Epithelial cell of esophagus (primary cell): Measurements from ENCODE around the gene SSH2.
"Not testable (repeated sequence)": the region's sequence is repeated elsewhere in the genome, so short reads cannot be mapped to it uniquely, and the experiment has no call there.

ENCODE experiments used
- DNase-seq: peaks from one replicate; pipeline ENCODE4 v3.0.0; 2010; ENCODE audit warnings: low read depth
- H3K4me3 ChIP-seq: 2 replicates; pipeline ENCODE4 v1.5.1; 2011; ENCODE audit warnings: mild to moderate bottlenecking, low read length, control low read depth
- TF ChIP-seq, protein P1 (sequence below): IDR thresholded peaks from 2 replicates; pipeline ENCODE4 v1.5.1; 2011; ENCODE audit warnings: low read depth, mild to moderate bottlenecking, low read length, control low read depth, inconsistent platforms; ENCODE audit not compliant: insufficient read depth; ENCODE audit errors: missing control alignments

The SSH2 gene

GRCh38 chr17:29903471-29903870, 26.6 kb downstream of the SSH2 start:
- TF ChIP-seq, protein P1, sequence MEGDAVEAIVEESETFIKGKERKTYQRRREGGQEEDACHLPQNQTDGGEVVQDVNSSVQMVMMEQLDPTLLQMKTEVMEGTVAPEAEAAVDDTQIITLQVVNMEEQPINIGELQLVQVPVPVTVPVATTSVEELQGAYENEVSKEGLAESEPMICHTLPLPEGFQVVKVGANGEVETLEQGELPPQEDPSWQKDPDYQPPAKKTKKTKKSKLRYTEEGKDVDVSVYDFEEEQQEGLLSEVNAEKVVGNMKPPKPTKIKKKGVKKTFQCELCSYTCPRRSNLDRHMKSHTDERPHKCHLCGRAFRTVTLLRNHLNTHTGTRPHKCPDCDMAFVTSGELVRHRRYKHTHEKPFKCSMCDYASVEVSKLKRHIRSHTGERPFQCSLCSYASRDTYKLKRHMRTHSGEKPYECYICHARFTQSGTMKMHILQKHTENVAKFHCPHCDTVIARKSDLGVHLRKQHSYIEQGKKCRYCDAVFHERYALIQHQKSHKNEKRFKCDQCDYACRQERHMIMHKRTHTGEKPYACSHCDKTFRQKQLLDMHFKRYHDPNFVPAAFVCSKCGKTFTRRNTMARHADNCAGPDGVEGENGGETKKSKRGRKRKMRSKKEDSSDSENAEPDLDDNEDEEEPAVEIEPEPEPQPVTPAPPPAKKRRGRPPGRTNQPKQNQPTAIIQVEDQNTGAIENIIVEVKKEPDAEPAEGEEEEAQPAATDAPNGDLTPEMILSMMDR, result no peak
- H3K4me3 ChIP-seq, result no peak overlapping the region
- no peak for DNase-seq

DNA sequence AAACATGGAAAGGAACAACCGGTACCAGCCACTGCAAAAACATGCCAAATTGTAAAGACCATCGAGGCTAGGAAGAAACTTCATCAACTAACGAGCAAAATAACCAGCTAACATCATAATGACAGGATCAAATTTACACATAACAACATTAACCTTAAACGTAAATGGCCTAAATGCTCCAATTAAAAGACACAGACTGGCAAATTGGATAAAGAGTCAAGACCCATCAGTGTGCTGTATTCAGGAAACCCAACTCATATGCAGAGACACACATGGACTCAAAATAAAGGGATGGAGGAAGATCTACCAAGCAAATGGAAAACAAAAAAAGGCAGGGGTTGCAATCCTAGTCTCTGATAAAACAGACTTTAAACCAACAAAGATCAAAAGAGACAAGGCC, 32.9 kb downstream of the SSH2 start:
- DNase-seq, H3K4me3 ChIP-seq: not testable (repeated sequence)

DNA sequence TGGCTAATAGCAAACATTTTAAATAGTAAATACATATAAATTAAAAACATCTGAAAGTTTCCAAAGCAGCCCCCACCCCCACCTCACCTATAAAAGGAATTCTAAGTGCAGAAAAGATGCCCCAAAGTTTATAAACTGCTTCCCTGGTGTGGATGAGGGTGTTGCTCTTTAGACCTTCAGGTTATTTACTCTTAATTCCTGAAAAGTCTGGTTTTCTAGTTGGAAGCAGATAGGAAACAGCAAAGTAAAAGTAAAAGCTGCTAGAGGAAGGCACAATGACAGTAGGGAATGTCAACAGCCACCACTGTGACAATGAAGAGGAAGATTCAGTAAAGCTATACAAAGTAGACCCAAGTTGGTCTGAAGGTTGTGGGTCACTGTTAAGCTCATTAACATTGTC, 37.8 kb downstream of the SSH2 start:
- TF ChIP-seq, protein P1, result no peak
- H3K4me3 ChIP-seq, result no peak overlapping the region
- no peak for DNase-seq

DNA sequence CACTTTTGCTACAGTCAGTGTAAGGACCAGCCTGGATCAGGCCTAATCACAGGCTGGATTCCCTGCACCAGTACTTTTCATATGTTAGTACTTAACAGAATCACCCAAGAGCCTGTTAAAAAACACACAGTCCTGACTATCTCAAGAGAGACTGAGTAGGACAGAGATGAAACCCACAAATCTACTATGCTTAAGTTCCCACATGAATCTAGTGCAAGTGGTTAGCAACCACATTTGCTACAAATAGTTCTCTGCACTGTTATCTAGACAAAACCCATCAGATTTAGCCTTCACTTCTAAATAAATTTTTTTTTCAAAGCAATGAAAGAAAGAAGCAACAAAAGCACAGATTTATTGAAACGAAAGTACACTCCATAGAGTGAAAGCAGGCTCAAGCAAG, 38.9 kb downstream of the SSH2 start:
- TF ChIP-seq, protein P1, result no peak
- H3K4me3 ChIP-seq, result no peak overlapping the region
- DNase-seq, result no peak

- H3K4me3 ChIP-seq, result no peak overlapping the region
- TF ChIP-seq, protein P1, result no peak
- no peak for DNase-seq
These were observed 44.9 kb downstream of the SSH2 start for GRCh38 chr17:29885031-29885640.

- TF ChIP-seq, protein P1, result no peak
- DNase-seq, result no peak
- H3K4me3 ChIP-seq, result no peak overlapping the region
These were observed 46.5 kb downstream of the SSH2 start for GRCh38 chr17:29883497-29883896.

DNA sequence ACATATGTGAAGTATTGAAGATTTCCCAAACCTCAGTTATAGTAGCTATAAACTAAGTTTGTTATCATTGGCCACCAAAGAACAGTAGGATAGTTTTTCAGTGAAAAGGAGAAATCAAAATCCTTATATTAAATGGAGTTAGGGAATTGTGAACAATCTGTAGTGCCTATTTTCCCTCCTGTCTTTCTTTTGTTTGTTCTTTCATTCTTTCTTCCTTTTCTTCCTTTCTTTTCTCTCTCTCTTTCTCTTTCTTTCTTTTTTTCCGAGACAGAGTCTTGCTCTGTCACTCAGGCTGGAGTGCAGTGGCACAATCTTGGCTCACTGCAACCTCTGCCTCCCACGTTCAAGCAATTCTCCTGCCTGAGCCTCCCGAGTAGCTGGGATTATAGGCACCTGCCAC, 48.8 kb downstream of the SSH2 start:
- TF ChIP-seq, protein P1, result no peak
- no peak overlapping the region for H3K4me3 ChIP-seq
- no peak for DNase-seq
